ENCODE measurements around the gene PLBD2.

GRCh38 chr12:113373969-113374368 is 15.6 kb downstream of the PLBD2 start:
- TF ChIP-seq EZH2 (IDR thresholded peaks at IDR 0.05) (no peak), CTCF (IDR thresholded peaks at IDR 0.05) (no peak), EZH2phosphoT487 (IDR thresholded peaks at IDR 0.05) (no peak)

Measured in neural progenitor cell (in vitro differentiated cells).